SK-N-SH (cell line): Measurements from ENCODE around the gene SOX8. TPM values are rescaled to one million over a fixed set of nuclear protein-coding genes. Genes with fewer than 3 reads are reported as not detected.
"Not testable (repeated sequence)": the region's sequence is repeated elsewhere in the genome, so short reads cannot be mapped to it uniquely, and the experiment has no call there.

Experiments used
- CTCF ChIA-PET: fragments of 300-600, 350-600 bp; formaldehyde crosslinking; extraction: SDS; loops from one replicate; lab custom pipeline; 2021; lab: Yijun Ruan, JAX
- POLR2A ChIA-PET: fragments of 350-600 bp; sonication (Branson Sonifier 250); formaldehyde crosslinking; extraction: SDS; loops from one replicate; lab custom pipeline; 2020; ENCODE audit warnings: antibody characterized with exemption, inconsistent platforms; lab: Yijun Ruan, JAX
- DNase-seq: peaks from one replicate; pipeline ENCODE4 v3.0.0; 2012
- H2AFZ ChIP-seq: fragments of 200-600 bp; sonication (generic); 2 replicates; pipeline ENCODE4 v1.8.1; 2016; ENCODE audit warnings: antibody characterized with exemption, mild to moderate bottlenecking, low read depth
- H3F3A ChIP-seq: fragments of 200-600 bp; sonication (generic); replicated peaks from 2 replicates; pipeline ENCODE3; 2016; ENCODE audit warnings: antibody characterized with exemption, mild to moderate bottlenecking; ENCODE audit not compliant: insufficient read depth
- H3K27ac ChIP-seq, 2 experiments: fragments of 200-500 bp in 1 of 2; fragments of 200-600 bp in 1 of 2; sonication (Bioruptor generic) in 1 of 2; sonication (generic), shearing (Covaris generic) in 1 of 2; 2 replicates each; pipeline versions ENCODE4 v1.5.1 to v1.6.1; 2014 to 2016; ENCODE audit warnings: low read depth in 2 of 2, inconsistent platforms in 1 of 2, low read length in 1 of 2, mild to moderate bottlenecking in 1 of 2, mixed read lengths in 1 of 2
- H3K27me3 ChIP-seq: fragments of 200-600 bp; sonication (generic), shearing (Covaris generic); 2 replicates; pipeline ENCODE4 v1.6.1; 2016; ENCODE audit warnings: mixed run types; ENCODE audit not compliant: insufficient read depth
- H3K36me3 ChIP-seq, 2 experiments: fragments of 200-500 bp in 1 of 2; fragments of 200-600 bp in 1 of 2; sonication (Bioruptor generic) in 1 of 2; sonication (generic) in 1 of 2; replicated peaks in 1 of 2; 2 replicates each; pipeline versions ENCODE3 to v1.5.1; 2014 to 2016; ENCODE audit warnings: low read length in 1 of 2, mild to moderate bottlenecking in 1 of 2; ENCODE audit not compliant: insufficient read depth in 2 of 2, control insufficient read depth in 1 of 2
- H3K4me1 ChIP-seq, 2 experiments: fragments of 200-500 bp in 1 of 2; fragments of 200-600 bp in 1 of 2; sonication (Bioruptor generic) in 1 of 2; sonication (generic), shearing (Covaris generic) in 1 of 2; 2 replicates each; pipeline versions ENCODE4 v1.5.1 to v1.6.1; 2014 to 2016; ENCODE audit warnings: low read depth in 1 of 2, low read length in 1 of 2, mixed run types in 1 of 2; ENCODE audit not compliant: insufficient read depth in 2 of 2, control insufficient read depth in 1 of 2
- H3K4me2 ChIP-seq: fragments of 200-600 bp; sonication (generic), shearing (Covaris generic); 2 replicates; pipeline ENCODE4 v1.6.1; 2017; ENCODE audit warnings: mixed run types
- H3K4me3 ChIP-seq, 2 experiments: fragments of 200-500 bp in 1 of 2; fragments of 200-600 bp in 1 of 2; sonication (Bioruptor generic) in 1 of 2; sonication (generic), shearing (Covaris generic) in 1 of 2; 2 replicates each; pipeline versions ENCODE4 v1.5.1 to v1.8.1; 2014 to 2016; ENCODE audit warnings: low read depth in 2 of 2, inconsistent platforms in 1 of 2, low read length in 1 of 2, mild to moderate bottlenecking in 1 of 2, mixed read lengths in 1 of 2, moderate library complexity in 1 of 2
- H3K79me2 ChIP-seq: fragments of 200-600 bp; sonication (generic); 2 replicates; pipeline ENCODE4 v1.8.1; 2017; ENCODE audit warnings: mild to moderate bottlenecking; ENCODE audit not compliant: insufficient read depth
- H3K9ac ChIP-seq: fragments of 200-600 bp; sonication (generic); 2 replicates; pipeline ENCODE4 v1.6.1; 2017; ENCODE audit warnings: mixed run types
- H3K9me2 ChIP-seq: fragments of 200-600 bp; sonication (generic); 2 replicates; pipeline ENCODE4 v1.6.1; 2017; ENCODE audit warnings: mixed run types
- H3K9me3 ChIP-seq: fragments of 200-600 bp; sonication (generic); 2 replicates; pipeline ENCODE4 v1.6.1; 2017; ENCODE audit warnings: mixed run types, mild to moderate bottlenecking, moderate library complexity
- H4K20me1 ChIP-seq: fragments of 200-600 bp; sonication (generic); 2 replicates; pipeline ENCODE4 v1.6.1; 2017; ENCODE audit warnings: mild to moderate bottlenecking, mixed run types; ENCODE audit not compliant: insufficient read depth
- ELF1 ChIP-seq: IDR thresholded peaks from 2 replicates; pipeline ENCODE4 v1.4.0; 2012
- EP300 ChIP-seq, 2 experiments: IDR thresholded peaks; 2 replicates each; pipeline versions ENCODE4 v1.4.0 to v1.6.1; 2012; ENCODE audit warnings: borderline replicate concordance in 1 of 2, low read depth in 1 of 2, low read length in 1 of 2
- EZH2phosphoT487 ChIP-seq: fragments of 200-600 bp; sonication (generic); IDR thresholded peaks from 2 replicates; pipeline ENCODE4 v1.6.1; 2017; ENCODE audit warnings: low read depth, mixed run types, mild to moderate bottlenecking, antibody characterized with exemption, moderate library complexity, borderline replicate concordance
- FOSL2 ChIP-seq: IDR thresholded peaks from 2 replicates; pipeline ENCODE4 v1.4.0; 2012; ENCODE audit warnings: low read depth, mild to moderate bottlenecking, moderate library complexity, borderline replicate concordance
- FOXJ3 ChIP-seq: sonication (generic); formaldehyde crosslinking; IDR thresholded peaks from 2 replicates; pipeline ENCODE4 v1.5.1; 2020; ENCODE audit warnings: mild to moderate bottlenecking, missing genetic modification reagents
- GABPA ChIP-seq: IDR thresholded peaks from 2 replicates; pipeline ENCODE4 v1.4.0; 2012; ENCODE audit warnings: low read depth, mild to moderate bottlenecking
- JUND ChIP-seq: IDR thresholded peaks from 2 replicates; pipeline ENCODE4 v1.4.0; 2012
- MXI1 ChIP-seq: IDR thresholded peaks from 2 replicates; pipeline ENCODE4 v1.6.1; 2012; ENCODE audit warnings: mild to moderate bottlenecking, low read depth, low read length, improper control_type of control experiment
- NRF1 ChIP-seq: IDR thresholded peaks from 2 replicates; pipeline ENCODE4 v1.6.1; 2012; ENCODE audit warnings: low read depth, mild to moderate bottlenecking, low read length
- RAD21 ChIP-seq: IDR thresholded peaks from 2 replicates; pipeline ENCODE4 v1.6.1; 2012; ENCODE audit warnings: mild to moderate bottlenecking, low read length
- RFX5 ChIP-seq: IDR thresholded peaks from 2 replicates; pipeline ENCODE4 v1.6.1; 2012; ENCODE audit warnings: mild to moderate bottlenecking, improper control_type of control experiment, low read length
- RXRA ChIP-seq: IDR thresholded peaks from 2 replicates; pipeline ENCODE4 v1.4.0; 2012; ENCODE audit warnings: low read depth, mild to moderate bottlenecking, borderline replicate concordance
- SIN3A ChIP-seq: IDR thresholded peaks from 2 replicates; pipeline ENCODE4 v1.6.1; 2012; ENCODE audit warnings: low read depth, mild to moderate bottlenecking, low read length, moderate library complexity, borderline replicate concordance
- SMC3 ChIP-seq: IDR thresholded peaks from 2 replicates; pipeline ENCODE4 v1.6.1; 2012; ENCODE audit warnings: low read depth, low read length, improper control_type of control experiment
- USF1 ChIP-seq: IDR thresholded peaks from 2 replicates; pipeline ENCODE4 v1.4.0; 2012; ENCODE audit warnings: low read depth, borderline replicate concordance
- YY1 ChIP-seq: IDR thresholded peaks from 2 replicates; pipeline ENCODE4 v1.4.0; 2012; ENCODE audit warnings: low read depth, mild to moderate bottlenecking
- WGBS: methylation state at CpG from one replicate; pipeline ENCODE4 v1.1.6; 2017; ENCODE audit warnings: low lambda C conversion rate; 5-methylcytosine and 5-hydroxymethylcytosine counted together
- polyA plus RNA-seq, 3 experiments: library from polyadenylated mRNA; depleted of rRNA; stranded (reverse); fragments of >200 nt; gene quantifications; 2 replicates each; pipeline ENCODE4 v1.2.3, GENCODE V29; 2012
- TF ChIP-seq, protein P1 (sequence below): IDR thresholded peaks from 2 replicates; pipeline ENCODE4 v1.4.0; 2012; ENCODE audit warnings: low read depth
- TF ChIP-seq, protein P2 (sequence below): fragments of 200-600 bp; sonication (generic); IDR thresholded peaks from 2 replicates; pipeline ENCODE4 v1.6.1; 2017; ENCODE audit warnings: antibody characterized with exemption, mild to moderate bottlenecking, moderate library complexity

The SOX8 gene
- polyA plus RNA-seq, 1 of the 3 experiments (the other 2 are of a cell fraction) = not detected

GRCh38 chr16:953818-954217 is 27.8 kb upstream of the SOX8 start:
- H3K9me2 ChIP-seq, H3K79me2 ChIP-seq, H3K27me3 ChIP-seq, H3K9me3 ChIP-seq, H4K20me1 ChIP-seq, H3F3A ChIP-seq, H3K36me3 ChIP-seq, H3K4me1 ChIP-seq, DNase-seq, H3K4me2 ChIP-seq, POLR2A ChIA-PET, CTCF ChIA-PET, H3K4me3 ChIP-seq, H3K9ac ChIP-seq, H2AFZ ChIP-seq, H3K27ac ChIP-seq: not testable (repeated sequence)
- 87% methylated on average over 4 of the region's 7 CpGs for WGBS

DNA sequence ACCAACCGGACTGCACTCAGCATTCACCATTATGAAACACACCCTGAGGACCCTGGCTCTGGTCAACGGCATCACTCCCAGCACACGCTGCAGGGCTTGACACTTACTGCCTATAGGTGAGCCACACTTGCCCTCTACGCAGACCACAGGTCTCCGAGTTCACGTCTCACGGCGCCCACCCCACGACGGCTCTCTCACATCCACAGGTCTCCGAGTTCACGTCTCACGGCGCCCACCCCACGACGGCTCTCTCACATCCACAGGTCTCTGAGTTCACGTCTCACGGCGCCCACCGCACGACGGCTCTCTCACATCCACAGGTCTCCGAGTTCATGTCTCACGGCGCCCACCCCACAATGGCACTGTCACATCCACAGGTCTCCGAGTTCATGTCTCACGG is 25.8 kb upstream of the SOX8 start:
- H3K4me3 ChIP-seq, H3K36me3 ChIP-seq, H3K4me2 ChIP-seq, H3F3A ChIP-seq, POLR2A ChIA-PET, CTCF ChIA-PET, H3K79me2 ChIP-seq, H4K20me1 ChIP-seq, H3K27ac ChIP-seq, H3K9me3 ChIP-seq, DNase-seq, H3K9me2 ChIP-seq, H3K27me3 ChIP-seq, H3K4me1 ChIP-seq, H3K9ac ChIP-seq, H2AFZ ChIP-seq: not testable (repeated sequence)
- 92% methylated on average over 27 of the region's 27 CpGs for WGBS

GRCh38 chr16:959232-960040 is 22.1 kb upstream of the SOX8 start:
- H3K4me3 ChIP-seq = no peak overlapping the region
- POLR2A ChIA-PET = no interaction called here

More at GRCh38 chr16:959232-960040, 22.1 kb upstream of the SOX8 start:
- no peaks in the 10 kb centered on the region for H4K20me1 ChIP-seq
- no peaks in the 10 kb centered on the region for H3K4me1 ChIP-seq
- no peak for TF ChIP-seq RFX5
- no peak for TF ChIP-seq FOXJ3 (CRISPR knock-in tag)
- TF ChIP-seq RXRA = no peak
- TF ChIP-seq GABPA = no peak
- no peak for TF ChIP-seq SIN3A
- no peak for TF ChIP-seq EP300 (IDR thresholded peaks at IDR 0.05; ENCODE audit: borderline replicate concordance in 1 of 2, low read depth in 1 of 2, low read length in 1 of 2)
- no peak for TF ChIP-seq NRF1
- no peak for TF ChIP-seq EZH2phosphoT487
- no peak for TF ChIP-seq MXI1
- TF ChIP-seq ELF1 = no peak
- TF ChIP-seq JUND = no peak
- TF ChIP-seq USF1 = no peak
- TF ChIP-seq SMC3 = no peak
- TF ChIP-seq, protein P1, sequence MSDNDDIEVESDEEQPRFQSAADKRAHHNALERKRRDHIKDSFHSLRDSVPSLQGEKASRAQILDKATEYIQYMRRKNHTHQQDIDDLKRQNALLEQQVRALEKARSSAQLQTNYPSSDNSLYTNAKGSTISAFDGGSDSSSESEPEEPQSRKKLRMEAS = no peak
- TF ChIP-seq, protein P2, sequence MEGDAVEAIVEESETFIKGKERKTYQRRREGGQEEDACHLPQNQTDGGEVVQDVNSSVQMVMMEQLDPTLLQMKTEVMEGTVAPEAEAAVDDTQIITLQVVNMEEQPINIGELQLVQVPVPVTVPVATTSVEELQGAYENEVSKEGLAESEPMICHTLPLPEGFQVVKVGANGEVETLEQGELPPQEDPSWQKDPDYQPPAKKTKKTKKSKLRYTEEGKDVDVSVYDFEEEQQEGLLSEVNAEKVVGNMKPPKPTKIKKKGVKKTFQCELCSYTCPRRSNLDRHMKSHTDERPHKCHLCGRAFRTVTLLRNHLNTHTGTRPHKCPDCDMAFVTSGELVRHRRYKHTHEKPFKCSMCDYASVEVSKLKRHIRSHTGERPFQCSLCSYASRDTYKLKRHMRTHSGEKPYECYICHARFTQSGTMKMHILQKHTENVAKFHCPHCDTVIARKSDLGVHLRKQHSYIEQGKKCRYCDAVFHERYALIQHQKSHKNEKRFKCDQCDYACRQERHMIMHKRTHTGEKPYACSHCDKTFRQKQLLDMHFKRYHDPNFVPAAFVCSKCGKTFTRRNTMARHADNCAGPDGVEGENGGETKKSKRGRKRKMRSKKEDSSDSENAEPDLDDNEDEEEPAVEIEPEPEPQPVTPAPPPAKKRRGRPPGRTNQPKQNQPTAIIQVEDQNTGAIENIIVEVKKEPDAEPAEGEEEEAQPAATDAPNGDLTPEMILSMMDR = no peak
- TF ChIP-seq RAD21 = no peak
- TF ChIP-seq YY1 = no peak
- TF ChIP-seq FOSL2 = no peak
- no peak overlapping the region for H2AFZ ChIP-seq
- H3K79me2 ChIP-seq = no peaks in the 10 kb centered on the region
- no peaks in the 10 kb centered on the region for H3F3A ChIP-seq
- no peaks in the 10 kb centered on the region for H3K27me3 ChIP-seq
- no peak for DNase-seq
- H3K27ac ChIP-seq = no peak overlapping the region
- no peaks in the 10 kb centered on the region for H3K9me2 ChIP-seq
- no peaks in the 10 kb centered on the region for H3K36me3 ChIP-seq
- H3K4me2 ChIP-seq = no peak overlapping the region
- no peaks in the 10 kb centered on the region for H3K9me3 ChIP-seq
- 71% methylated on average over 24 of the region's 24 CpGs for WGBS
- CTCF ChIA-PET = interaction anchor here (0.6 kb wide), 1 partner anchor 27 kb away, joined by 3 read pairs; no protein-coding TSS in a partner anchor
- H3K9ac ChIP-seq = no peak overlapping the region
